ENCODE measurements around the gene SDF2L1. TPM values are rescaled to one million over a fixed set of nuclear protein-coding genes. Genes with fewer than 3 reads are reported as not detected.
"Not testable (repeated sequence)": the region's sequence is repeated elsewhere in the genome, so short reads cannot be mapped to it uniquely, and the experiment has no call there.

The SDF2L1 gene
- total RNA-seq, 4 donors from 2014 or later: 60.2 to 444 (median 210) TPM

- Histone ChIP-seq H3K4me3 (replicated peaks in 1 of 3) (peak overlapping the region in 2 of 3 donors; percentile 18 to 82), H3K27ac (peak overlapping the region; percentile 34 to 57 (median 49)), H3K27me3 (no peaks in the 10 kb centered on the region), H3K9me3 (no peaks in the 10 kb centered on the region), H3K4me1 (peaks cover 23 to 28% of the 10 kb centered on the region in 2 donors), H3K36me3 (peaks cover 0 to 16% of the 10 kb centered on the region in 2 donors)
- DNase-seq: peak; percentile 61 to 67
- no peak for TF ChIP-seq POLR2A (IDR thresholded peaks at IDR 0.05)
- TF ChIP-seq CTCF (IDR thresholded peaks at IDR 0.05): peak in 5 of 6 experiments; percentile 16 to 51 (median 44)
- intact Hi-C loops (cut with DNase I): no loop called here
- WGBS, 2 donors: 2 to 18% methylated on average over 7 to 9 of the region's 9 CpGs
Observed at GRCh38 chr22:21641417-21641788, 699 bp upstream of the SDF2L1 start.

GRCh38 chr22:21642584-21643448 lies 714 bp downstream of the SDF2L1 start:
- H3K27ac ChIP-seq: peak overlapping the region in 2 of 3 donors; percentile 15 to 64
- peak; percentile 62 to 70 for DNase-seq
- intact Hi-C loops (cut with DNase I): no loop called here

GRCh38 chr22:21643533-21644357 lies 1.6 kb downstream of the SDF2L1 start:
- DNase-seq: no peak
- intact Hi-C loops (cut with DNase I): no loop called here
- 92 to 94% methylated on average over 21 to 22 of the region's 22 CpGs for WGBS, 2 donors

More at GRCh38 chr22:21642584-21643448, 714 bp downstream of the SDF2L1 start:
- TF ChIP-seq CTCF (IDR thresholded peaks at IDR 0.05) (peak in 4 of 6 experiments; percentile 41 to 64 (median 56)), POLR2A (IDR thresholded peaks at IDR 0.05) (no peak)
- peaks cover 0 to 21% of the 10 kb centered on the region in 2 donors for H3K36me3 ChIP-seq
- H3K4me3 ChIP-seq (replicated peaks in 1 of 3): peak overlapping the region; percentile 61 to 83 (median 82)
- WGBS, 2 donors: 1 to 4% methylated on average over 28 to 30 of the region's 56 CpGs
- peaks cover 25 to 29% of the 10 kb centered on the region in 2 donors for H3K4me1 ChIP-seq
- no peaks in the 10 kb centered on the region for H3K9me3 ChIP-seq
- no peaks in the 10 kb centered on the region for H3K27me3 ChIP-seq

GRCh38 chr22:21645513-21645912 lies 3.4 kb downstream of the SDF2L1 start:
- intact Hi-C loops (cut with DNase I); H3K27me3 ChIP-seq; H3K9me3 ChIP-seq; DNase-seq; H3K27ac ChIP-seq; H3K4me3 ChIP-seq (replicated peaks in 1 of 3): not testable (repeated sequence)
- Histone ChIP-seq H3K36me3 (peaks cover 0 to 30% of the 10 kb centered on the region in 2 donors), H3K4me1 (peaks cover 16 to 24% of the 10 kb centered on the region in 2 donors)
- 88 to 91% methylated on average over 6 of the region's 6 CpGs for WGBS, 2 donors

More at GRCh38 chr22:21643533-21644357, 1.6 kb downstream of the SDF2L1 start:
- Histone ChIP-seq H3K9me3 (no peaks in the 10 kb centered on the region), H3K4me3 (replicated peaks in 1 of 3) (peak overlapping the region in 1 of 3 donors; percentile 83), H3K36me3 (peaks cover 0 to 21% of the 10 kb centered on the region in 2 donors), H3K27ac (no peak overlapping the region), H3K27me3 (no peaks in the 10 kb centered on the region), H3K4me1 (peaks cover 21 to 24% of the 10 kb centered on the region in 2 donors)
- no peak for TF ChIP-seq POLR2A (IDR thresholded peaks at IDR 0.05)
- no peak for TF ChIP-seq CTCF (IDR thresholded peaks at IDR 0.05)

All from thyroid gland (tissue), 4 donors.